HepG2 (cell line): ENCODE data around the gene FSCN2. TPM values are rescaled to one million over a fixed set of nuclear protein-coding genes. Genes with fewer than 3 reads are reported as not detected.

ENCODE experiments used
- BRCA1 ChIP-seq: sonication (generic); formaldehyde crosslinking; IDR thresholded peaks from 2 replicates; pipeline ENCODE4 v1.4.0; 2020; ENCODE audit warnings: missing genetic modification reagents
- CBX1 ChIP-seq: IDR thresholded peaks from one replicate; pipeline ENCODE4 v1.6.1; 2016; ENCODE audit warnings: antibody characterized with exemption, low read depth
- ELF3 ChIP-seq: IDR thresholded peaks from 2 replicates; pipeline ENCODE4 v1.6.1; 2016; ENCODE audit warnings: missing genetic modification reagents, missing compliant biosample characterization
- NAIF1 ChIP-seq: sonication (generic); formaldehyde crosslinking; IDR thresholded peaks from 2 replicates; pipeline ENCODE4 v1.5.0; 2020; ENCODE audit warnings: mild to moderate bottlenecking, missing genetic modification reagents, borderline replicate concordance
- PITX1 ChIP-seq: sonication (generic); formaldehyde crosslinking; IDR thresholded peaks from 2 replicates; pipeline ENCODE4 v1.5.1; 2020; ENCODE audit warnings: mild to moderate bottlenecking, missing genetic modification reagents
- RAD21 ChIP-seq: fragments of 450-650 bp; formaldehyde crosslinking; IDR thresholded peaks from 2 replicates; pipeline ENCODE4 v1.5.0; 2020; ENCODE audit warnings: mild to moderate bottlenecking
- ZNF333 ChIP-seq: sonication (generic); formaldehyde crosslinking; IDR thresholded peaks from 2 replicates; pipeline ENCODE4 v1.4.0; 2020; ENCODE audit warnings: mild to moderate bottlenecking, missing genetic modification reagents, borderline replicate concordance
- ZNF343 ChIP-seq: sonication (generic); formaldehyde crosslinking; IDR thresholded peaks from 2 replicates; pipeline ENCODE4 v1.4.0; 2020; ENCODE audit warnings: mild to moderate bottlenecking, missing genetic modification reagents
- ZNF350 ChIP-seq: sonication (generic); formaldehyde crosslinking; IDR thresholded peaks from 2 replicates; pipeline ENCODE4 v1.4.0; 2020; ENCODE audit warnings: mild to moderate bottlenecking, low read depth, missing genetic modification reagents, borderline replicate concordance
- ZNF556 ChIP-seq: sonication (generic); formaldehyde crosslinking; IDR thresholded peaks from 2 replicates; pipeline ENCODE4 v1.4.0; 2020; ENCODE audit warnings: mild to moderate bottlenecking, missing genetic modification reagents, borderline replicate concordance
- ZSCAN22 ChIP-seq: sonication (generic); formaldehyde crosslinking; IDR thresholded peaks from 2 replicates; pipeline ENCODE4 v1.4.0; 2020; ENCODE audit warnings: mild to moderate bottlenecking, missing genetic modification reagents
- polyA plus RNA-seq, 8 experiments: library from polyadenylated mRNA; depleted of rRNA in 3 of 8; stranded (reverse) in 7 of 8; unstranded in 1 of 8; fragments of >200 nt; fragmentation: Illumina TruSeq in 4 of 8; extraction: Trizol in 4 of 8; gene quantifications; 2 replicates each; pipeline versions ENCODE4 v1.2.1 to v1.2.3, GENCODE V29; 2011 to 2016; ENCODE audit warnings: low read depth in 4 of 8, missing spikeins in 1 of 8, mixed read lengths in 1 of 8; ENCODE audit not compliant: insufficient read depth in 1 of 8
- total RNA-seq, 5 experiments: library from RNA; depleted of rRNA; stranded (reverse); fragments of >200 nt; fragmentation: Illumina TruSeq; extraction: Trizol; gene quantifications; 2 replicates each; pipeline ENCODE4 v1.2.3, GENCODE V29; 2016; ENCODE audit warnings: low read depth in 1 of 5
- TF ChIP-seq, protein P1 (sequence below), 2 experiments: sonication (generic) in 1 of 2; formaldehyde crosslinking in 1 of 2; IDR thresholded peaks; 2 replicates each; pipeline versions ENCODE4 v1.4.0 to v1.6.1; 2016 to 2020; ENCODE audit warnings: borderline replicate concordance in 1 of 2, low read depth in 1 of 2, mild to moderate bottlenecking in 1 of 2, missing genetic modification reagents in 1 of 2
- TF ChIP-seq, protein P2 (sequence below): sonication (generic); formaldehyde crosslinking; IDR thresholded peaks from 2 replicates; pipeline ENCODE4 v1.4.0; 2020; ENCODE audit warnings: mild to moderate bottlenecking, low read depth, missing genetic modification reagents
- TF ChIP-seq, protein P3 (sequence below): sonication (generic); formaldehyde crosslinking; IDR thresholded peaks from 2 replicates; pipeline ENCODE4 v1.4.0; 2020; ENCODE audit warnings: missing genetic modification reagents, borderline replicate concordance
- TF ChIP-seq, protein P4 (sequence below): sonication (generic); formaldehyde crosslinking; IDR thresholded peaks from 2 replicates; pipeline ENCODE4 v1.5.1; 2020; ENCODE audit warnings: mild to moderate bottlenecking, missing genetic modification reagents, moderate library complexity

The FSCN2 gene
- total and polyA plus RNA-seq, 2 of the 13 experiments (the other 11 are each of a cell fraction or from before 2014, with no cell fraction given): 0.09 TPM; not detected in 1

DNA sequence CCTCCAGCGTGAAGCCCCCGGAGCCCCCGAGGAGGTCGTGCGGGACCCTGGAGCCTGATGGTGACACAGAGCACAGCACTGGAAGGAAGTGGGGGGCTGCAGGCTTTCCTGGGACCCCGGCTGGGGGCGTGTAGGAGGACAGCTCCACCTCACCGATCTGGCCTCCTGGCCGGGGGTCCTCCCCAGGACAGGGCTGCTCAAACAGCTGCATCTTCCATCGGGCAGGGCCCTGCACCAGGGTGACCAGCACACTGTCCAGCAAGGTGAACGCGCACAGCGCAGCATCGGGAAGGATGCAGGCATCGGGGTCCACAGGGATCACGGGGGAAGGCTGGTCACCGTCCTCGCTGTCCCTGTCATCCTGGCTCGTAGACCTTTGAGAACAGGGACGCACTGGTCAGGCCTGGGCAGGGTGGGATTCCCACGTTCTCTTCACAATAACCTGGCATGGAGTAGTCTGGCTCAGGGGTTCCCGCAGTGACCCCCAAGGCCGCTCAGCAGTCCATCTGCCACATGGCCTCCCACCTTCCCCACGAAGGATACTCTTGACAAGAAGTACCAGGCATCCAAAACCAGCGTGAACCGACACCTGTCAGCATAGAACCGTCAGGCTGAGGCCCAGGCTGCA, 22.8 kb downstream of the FSCN2 start (continued):
- 0 out of 2 replicates have a peak, but pooled peaks have one; percentile 18 for TF ChIP-seq ZNF556 (CRISPR knock-in tag)
- no peak for TF ChIP-seq BRCA1 (CRISPR knock-in tag)
- TF ChIP-seq RAD21 (CRISPR knock-in tag): 0 out of 2 replicates have a peak, but pooled peaks have one; percentile 3
- TF ChIP-seq, protein P1, sequence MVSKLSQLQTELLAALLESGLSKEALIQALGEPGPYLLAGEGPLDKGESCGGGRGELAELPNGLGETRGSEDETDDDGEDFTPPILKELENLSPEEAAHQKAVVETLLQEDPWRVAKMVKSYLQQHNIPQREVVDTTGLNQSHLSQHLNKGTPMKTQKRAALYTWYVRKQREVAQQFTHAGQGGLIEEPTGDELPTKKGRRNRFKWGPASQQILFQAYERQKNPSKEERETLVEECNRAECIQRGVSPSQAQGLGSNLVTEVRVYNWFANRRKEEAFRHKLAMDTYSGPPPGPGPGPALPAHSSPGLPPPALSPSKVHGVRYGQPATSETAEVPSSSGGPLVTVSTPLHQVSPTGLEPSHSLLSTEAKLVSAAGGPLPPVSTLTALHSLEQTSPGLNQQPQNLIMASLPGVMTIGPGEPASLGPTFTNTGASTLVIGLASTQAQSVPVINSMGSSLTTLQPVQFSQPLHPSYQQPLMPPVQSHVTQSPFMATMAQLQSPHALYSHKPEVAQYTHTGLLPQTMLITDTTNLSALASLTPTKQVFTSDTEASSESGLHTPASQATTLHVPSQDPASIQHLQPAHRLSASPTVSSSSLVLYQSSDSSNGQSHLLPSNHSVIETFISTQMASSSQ (IDR thresholded peaks at IDR 0.05; ENCODE audit: low read depth): no peak
- TF ChIP-seq, protein P1 (CRISPR knock-in tag; IDR thresholded peaks at IDR 0.05; ENCODE audit: borderline replicate concordance): peak; percentile 44; the same call in 1 of the 2 replicates
- TF ChIP-seq PITX1: peak; percentile 22; the same call in 1 of the 2 replicates
- TF ChIP-seq, protein P2, sequence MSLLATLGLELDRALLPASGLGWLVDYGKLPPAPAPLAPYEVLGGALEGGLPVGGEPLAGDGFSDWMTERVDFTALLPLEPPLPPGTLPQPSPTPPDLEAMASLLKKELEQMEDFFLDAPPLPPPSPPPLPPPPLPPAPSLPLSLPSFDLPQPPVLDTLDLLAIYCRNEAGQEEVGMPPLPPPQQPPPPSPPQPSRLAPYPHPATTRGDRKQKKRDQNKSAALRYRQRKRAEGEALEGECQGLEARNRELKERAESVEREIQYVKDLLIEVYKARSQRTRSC: no peak
- no peak for TF ChIP-seq ZSCAN22
- TF ChIP-seq, protein P3, sequence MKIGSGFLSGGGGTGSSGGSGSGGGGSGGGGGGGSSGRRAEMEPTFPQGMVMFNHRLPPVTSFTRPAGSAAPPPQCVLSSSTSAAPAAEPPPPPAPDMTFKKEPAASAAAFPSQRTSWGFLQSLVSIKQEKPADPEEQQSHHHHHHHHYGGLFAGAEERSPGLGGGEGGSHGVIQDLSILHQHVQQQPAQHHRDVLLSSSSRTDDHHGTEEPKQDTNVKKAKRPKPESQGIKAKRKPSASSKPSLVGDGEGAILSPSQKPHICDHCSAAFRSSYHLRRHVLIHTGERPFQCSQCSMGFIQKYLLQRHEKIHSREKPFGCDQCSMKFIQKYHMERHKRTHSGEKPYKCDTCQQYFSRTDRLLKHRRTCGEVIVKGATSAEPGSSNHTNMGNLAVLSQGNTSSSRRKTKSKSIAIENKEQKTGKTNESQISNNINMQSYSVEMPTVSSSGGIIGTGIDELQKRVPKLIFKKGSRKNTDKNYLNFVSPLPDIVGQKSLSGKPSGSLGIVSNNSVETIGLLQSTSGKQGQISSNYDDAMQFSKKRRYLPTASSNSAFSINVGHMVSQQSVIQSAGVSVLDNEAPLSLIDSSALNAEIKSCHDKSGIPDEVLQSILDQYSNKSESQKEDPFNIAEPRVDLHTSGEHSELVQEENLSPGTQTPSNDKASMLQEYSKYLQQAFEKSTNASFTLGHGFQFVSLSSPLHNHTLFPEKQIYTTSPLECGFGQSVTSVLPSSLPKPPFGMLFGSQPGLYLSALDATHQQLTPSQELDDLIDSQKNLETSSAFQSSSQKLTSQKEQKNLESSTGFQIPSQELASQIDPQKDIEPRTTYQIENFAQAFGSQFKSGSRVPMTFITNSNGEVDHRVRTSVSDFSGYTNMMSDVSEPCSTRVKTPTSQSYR: no peak
- TF ChIP-seq ZNF343: 0 out of 2 replicates have a peak, but pooled peaks have one; percentile 22
- TF ChIP-seq ZNF333 (CRISPR knock-in tag): 0 out of 2 replicates have a peak, but pooled peaks have one; percentile 23
- peak; percentile 10 for TF ChIP-seq CBX1
- TF ChIP-seq NAIF1 (CRISPR knock-in tag): no peak
- no peak for TF ChIP-seq ELF3 (CRISPR knock-in tag)
- TF ChIP-seq ZNF350: no peak
- TF ChIP-seq, protein P4, sequence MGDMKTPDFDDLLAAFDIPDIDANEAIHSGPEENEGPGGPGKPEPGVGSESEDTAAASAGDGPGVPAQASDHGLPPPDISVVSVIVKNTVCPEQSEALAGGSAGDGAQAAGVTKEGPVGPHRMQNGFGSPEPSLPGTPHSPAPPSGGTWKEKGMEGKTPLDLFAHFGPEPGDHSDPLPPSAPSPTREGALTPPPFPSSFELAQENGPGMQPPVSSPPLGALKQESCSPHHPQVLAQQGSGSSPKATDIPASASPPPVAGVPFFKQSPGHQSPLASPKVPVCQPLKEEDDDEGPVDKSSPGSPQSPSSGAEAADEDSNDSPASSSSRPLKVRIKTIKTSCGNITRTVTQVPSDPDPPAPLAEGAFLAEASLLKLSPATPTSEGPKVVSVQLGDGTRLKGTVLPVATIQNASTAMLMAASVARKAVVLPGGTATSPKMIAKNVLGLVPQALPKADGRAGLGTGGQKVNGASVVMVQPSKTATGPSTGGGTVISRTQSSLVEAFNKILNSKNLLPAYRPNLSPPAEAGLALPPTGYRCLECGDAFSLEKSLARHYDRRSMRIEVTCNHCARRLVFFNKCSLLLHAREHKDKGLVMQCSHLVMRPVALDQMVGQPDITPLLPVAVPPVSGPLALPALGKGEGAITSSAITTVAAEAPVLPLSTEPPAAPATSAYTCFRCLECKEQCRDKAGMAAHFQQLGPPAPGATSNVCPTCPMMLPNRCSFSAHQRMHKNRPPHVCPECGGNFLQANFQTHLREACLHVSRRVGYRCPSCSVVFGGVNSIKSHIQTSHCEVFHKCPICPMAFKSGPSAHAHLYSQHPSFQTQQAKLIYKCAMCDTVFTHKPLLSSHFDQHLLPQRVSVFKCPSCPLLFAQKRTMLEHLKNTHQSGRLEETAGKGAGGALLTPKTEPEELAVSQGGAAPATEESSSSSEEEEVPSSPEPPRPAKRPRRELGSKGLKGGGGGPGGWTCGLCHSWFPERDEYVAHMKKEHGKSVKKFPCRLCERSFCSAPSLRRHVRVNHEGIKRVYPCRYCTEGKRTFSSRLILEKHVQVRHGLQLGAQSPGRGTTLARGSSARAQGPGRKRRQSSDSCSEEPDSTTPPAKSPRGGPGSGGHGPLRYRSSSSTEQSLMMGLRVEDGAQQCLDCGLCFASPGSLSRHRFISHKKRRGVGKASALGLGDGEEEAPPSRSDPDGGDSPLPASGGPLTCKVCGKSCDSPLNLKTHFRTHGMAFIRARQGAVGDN (CRISPR knock-in tag): no peak
